Activated T-helper 17 cell treated with anti-CD3 and anti-CD28 coated beads, Interleukin-2, amount 50 U/mL, for 72 hours (primary cell): ENCODE results near the gene PRKAR2B. TPM values are rescaled to one million over a fixed set of nuclear protein-coding genes. Genes with fewer than 3 reads are reported as not detected.

Experiments used
- ATAC-seq: fragments of 150-1000 bp; cut with Tn5 transposase; replicated peaks from 2 replicates; pipeline ENCODE4 v1.10.0; 2021; ENCODE audit warnings: mild to moderate bottlenecking, moderate library complexity
- H3K27ac Mint-ChIP-seq: one replicate; pipeline ENCODE4 v1.8.0; 2022; ENCODE audit warnings: mixed read lengths
- H3K27me3 Mint-ChIP-seq: one replicate; pipeline ENCODE4 v1.8.0; 2022; ENCODE audit warnings: mixed read lengths
- H3K36me3 Mint-ChIP-seq: one replicate; pipeline ENCODE4 v1.8.0; 2022; ENCODE audit warnings: low read depth, mild to moderate bottlenecking, mixed read lengths
- H3K4me1 Mint-ChIP-seq: one replicate; pipeline ENCODE4 v1.8.0; 2022; ENCODE audit warnings: mixed read lengths
- H3K4me3 Mint-ChIP-seq: one replicate; pipeline ENCODE4 v1.8.0; 2022; ENCODE audit warnings: mild to moderate bottlenecking, mixed read lengths
- H3K9me3 Mint-ChIP-seq: one replicate; pipeline ENCODE4 v1.8.0; 2022; ENCODE audit warnings: mixed read lengths
- total RNA-seq, 2 donors: library from RNA; stranded (reverse); gene quantifications; one replicate each; pipeline ENCODE4 v1.2.3, GENCODE V29; 2022

The PRKAR2B gene
- total RNA-seq, 2 donors from 2014 or later, result 0.95 to 3.4 TPM

- Mint-ChIP-seq H3K27ac (peak within 1 kb of the TSS; percentile 99), H3K36me3 (peaks cover 49% of the 10 kb centered on the region), H3K4me1 (peaks cover 6% of the 10 kb centered on the region), H3K9me3 (no peaks in the 10 kb centered on the region), H3K4me3 (peak within 1 kb of the TSS; percentile 97), H3K27me3 (no peaks in the 10 kb centered on the region)
- peak; percentile 82 for ATAC-seq
Measured at GRCh38 chr7:107168233-107169119, 124.0 kb downstream of the PRKAR2B start, which contains the start of gene HBP1. HBP1 (plus strand) TSS chr7:107169003; CDS start chr7:107179894, 10,891 bp downstream.

GRCh38 chr7:107169120-107170050 lies 124.9 kb downstream of the PRKAR2B start:
- ATAC-seq, result peak; percentile 43
- peak overlapping the region; percentile 97 for H3K4me3 Mint-ChIP-seq
- no peaks in the 10 kb centered on the region for H3K27me3 Mint-ChIP-seq
- peaks cover 58% of the 10 kb centered on the region for H3K36me3 Mint-ChIP-seq
- H3K27ac Mint-ChIP-seq, result peak overlapping the region; percentile 99
- peaks cover 13% of the 10 kb centered on the region for H3K4me1 Mint-ChIP-seq
- no peaks in the 10 kb centered on the region for H3K9me3 Mint-ChIP-seq

GRCh38 chr7:107170051-107170915 lies 125.8 kb downstream of the PRKAR2B start:
- peaks cover 17% of the 10 kb centered on the region for H3K4me1 Mint-ChIP-seq
- H3K27me3 Mint-ChIP-seq, result no peaks in the 10 kb centered on the region
- H3K27ac Mint-ChIP-seq, result peak overlapping the region; percentile 99
- no peak for ATAC-seq
- no peaks in the 10 kb centered on the region for H3K9me3 Mint-ChIP-seq
- peak overlapping the region; percentile 97 for H3K4me3 Mint-ChIP-seq
- H3K36me3 Mint-ChIP-seq, result peaks cover 66% of the 10 kb centered on the region

GRCh38 chr7:107171496-107171895 lies 127.0 kb downstream of the PRKAR2B start:
- Mint-ChIP-seq H3K4me3 (peak overlapping the region; percentile 97), H3K9me3 (no peaks in the 10 kb centered on the region), H3K27me3 (no peaks in the 10 kb centered on the region), H3K27ac (peak overlapping the region; percentile 35), H3K36me3 (peaks cover 66% of the 10 kb centered on the region), H3K4me1 (peaks cover 18% of the 10 kb centered on the region)
- no peak for ATAC-seq

GRCh38 chr7:107172276-107173032 lies 127.9 kb downstream of the PRKAR2B start:
- Mint-ChIP-seq H3K4me3 (peak overlapping the region; percentile 97), H3K4me1 (peaks cover 25% of the 10 kb centered on the region), H3K27ac (peak overlapping the region; percentile 83), H3K27me3 (no peaks in the 10 kb centered on the region), H3K9me3 (no peaks in the 10 kb centered on the region), H3K36me3 (peaks cover 74% of the 10 kb centered on the region)
- no peak for ATAC-seq

- peak overlapping the region; percentile 97 for H3K4me3 Mint-ChIP-seq
- H3K9me3 Mint-ChIP-seq, result no peaks in the 10 kb centered on the region
- no peak for ATAC-seq
- no peaks in the 10 kb centered on the region for H3K27me3 Mint-ChIP-seq
- H3K27ac Mint-ChIP-seq, result peak overlapping the region; percentile 83
- peaks cover 25% of the 10 kb centered on the region for H3K4me1 Mint-ChIP-seq
- H3K36me3 Mint-ChIP-seq, result peaks cover 81% of the 10 kb centered on the region
Measured at GRCh38 chr7:107173191-107173590, 128.7 kb downstream of the PRKAR2B start.

- Mint-ChIP-seq H3K36me3 (peaks cover 78% of the 10 kb centered on the region), H3K4me3 (peak overlapping the region; percentile 97), H3K27me3 (no peaks in the 10 kb centered on the region), H3K9me3 (no peaks in the 10 kb centered on the region), H3K4me1 (peaks cover 25% of the 10 kb centered on the region), H3K27ac (peak overlapping the region; percentile 83)
- peak; percentile 65 for ATAC-seq
Measured at GRCh38 chr7:107173691-107174406, 129.3 kb downstream of the PRKAR2B start.

- peaks cover 79% of the 10 kb centered on the region for H3K36me3 Mint-ChIP-seq
- peaks cover 21% of the 10 kb centered on the region for H3K4me1 Mint-ChIP-seq
- peak overlapping the region; percentile 79 for H3K27ac Mint-ChIP-seq
- no peaks in the 10 kb centered on the region for H3K9me3 Mint-ChIP-seq
- peak overlapping the region; percentile 51 for H3K4me3 Mint-ChIP-seq
- no peaks in the 10 kb centered on the region for H3K27me3 Mint-ChIP-seq
- peak; percentile 83 for ATAC-seq
Measured at GRCh38 chr7:107179326-107180164, 135.0 kb downstream of the PRKAR2B start.

- H3K4me1 Mint-ChIP-seq, result peaks cover 19% of the 10 kb centered on the region
- no peaks in the 10 kb centered on the region for H3K9me3 Mint-ChIP-seq
- H3K36me3 Mint-ChIP-seq, result peaks cover 81% of the 10 kb centered on the region
- no peaks in the 10 kb centered on the region for H3K27me3 Mint-ChIP-seq
- H3K4me3 Mint-ChIP-seq, result peak overlapping the region; percentile 51
- H3K27ac Mint-ChIP-seq, result peak overlapping the region; percentile 79
- peak; percentile 75 for ATAC-seq
Measured at GRCh38 chr7:107180378-107180777, 135.9 kb downstream of the PRKAR2B start.

- H3K9me3 Mint-ChIP-seq, result no peaks in the 10 kb centered on the region
- no peak overlapping the region for H3K4me3 Mint-ChIP-seq
- ATAC-seq, result no peak
- H3K27me3 Mint-ChIP-seq, result no peaks in the 10 kb centered on the region
- H3K27ac Mint-ChIP-seq, result peak overlapping the region; percentile 79
- peaks cover 89% of the 10 kb centered on the region for H3K36me3 Mint-ChIP-seq
- peaks cover 19% of the 10 kb centered on the region for H3K4me1 Mint-ChIP-seq
Measured at GRCh38 chr7:107181172-107181571, 136.7 kb downstream of the PRKAR2B start.

GRCh38 chr7:107185716-107186115 lies 141.2 kb downstream of the PRKAR2B start:
- Mint-ChIP-seq H3K4me1 (peaks cover 10% of the 10 kb centered on the region), H3K36me3 (peaks cover 98% of the 10 kb centered on the region), H3K4me3 (no peak overlapping the region), H3K27ac (no peak overlapping the region), H3K9me3 (no peaks in the 10 kb centered on the region), H3K27me3 (no peaks in the 10 kb centered on the region)
- ATAC-seq, result no peak

- no peak overlapping the region for H3K4me3 Mint-ChIP-seq
- peaks cover 98% of the 10 kb centered on the region for H3K36me3 Mint-ChIP-seq
- H3K9me3 Mint-ChIP-seq, result no peaks in the 10 kb centered on the region
- H3K4me1 Mint-ChIP-seq, result peaks cover 7% of the 10 kb centered on the region
- no peaks in the 10 kb centered on the region for H3K27me3 Mint-ChIP-seq
- no peak for ATAC-seq
- H3K27ac Mint-ChIP-seq, result no peak overlapping the region
Measured at GRCh38 chr7:107186240-107186639, 141.7 kb downstream of the PRKAR2B start.
